Measurements from ENCODE around the gene PIGW.

GRCh38 chr17:36542755-36543154, 8.0 kb downstream of the PIGW start:
- TF ChIP-seq, protein P1, sequence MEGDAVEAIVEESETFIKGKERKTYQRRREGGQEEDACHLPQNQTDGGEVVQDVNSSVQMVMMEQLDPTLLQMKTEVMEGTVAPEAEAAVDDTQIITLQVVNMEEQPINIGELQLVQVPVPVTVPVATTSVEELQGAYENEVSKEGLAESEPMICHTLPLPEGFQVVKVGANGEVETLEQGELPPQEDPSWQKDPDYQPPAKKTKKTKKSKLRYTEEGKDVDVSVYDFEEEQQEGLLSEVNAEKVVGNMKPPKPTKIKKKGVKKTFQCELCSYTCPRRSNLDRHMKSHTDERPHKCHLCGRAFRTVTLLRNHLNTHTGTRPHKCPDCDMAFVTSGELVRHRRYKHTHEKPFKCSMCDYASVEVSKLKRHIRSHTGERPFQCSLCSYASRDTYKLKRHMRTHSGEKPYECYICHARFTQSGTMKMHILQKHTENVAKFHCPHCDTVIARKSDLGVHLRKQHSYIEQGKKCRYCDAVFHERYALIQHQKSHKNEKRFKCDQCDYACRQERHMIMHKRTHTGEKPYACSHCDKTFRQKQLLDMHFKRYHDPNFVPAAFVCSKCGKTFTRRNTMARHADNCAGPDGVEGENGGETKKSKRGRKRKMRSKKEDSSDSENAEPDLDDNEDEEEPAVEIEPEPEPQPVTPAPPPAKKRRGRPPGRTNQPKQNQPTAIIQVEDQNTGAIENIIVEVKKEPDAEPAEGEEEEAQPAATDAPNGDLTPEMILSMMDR (IDR thresholded peaks at IDR 0.05): no peak
- no peak for TF ChIP-seq ZFX (IDR thresholded peaks at IDR 0.05; ENCODE audit: borderline replicate concordance)

Data from 22Rv1 (cell line).